Mucosa of rectum (tissue), 2 donors: ENCODE measurements around the gene PLCB4.

ENCODE experiments used
- H3K27ac ChIP-seq, 2 donors: one replicate each; pipeline ENCODE4 v1.7.0; 2013; ENCODE audit warnings: inconsistent platforms in 2 of 2, low read depth in 2 of 2, low read length in 2 of 2
- H3K27me3 ChIP-seq, 2 donors: one replicate each; pipeline ENCODE4 v1.7.0; 2013; ENCODE audit warnings: low read length in 2 of 2; ENCODE audit not compliant: control insufficient read depth in 2 of 2, insufficient read depth in 2 of 2
- H3K36me3 ChIP-seq, 2 donors: one replicate each; pipeline ENCODE4 v1.7.0; 2013; ENCODE audit warnings: low read length in 2 of 2; ENCODE audit not compliant: control insufficient read depth in 2 of 2, insufficient read depth in 2 of 2
- H3K4me1 ChIP-seq, 2 donors: one replicate each; pipeline ENCODE4 v1.7.0; 2013; ENCODE audit warnings: low read length in 2 of 2, mild to moderate bottlenecking in 1 of 2; ENCODE audit not compliant: control insufficient read depth in 2 of 2, insufficient read depth in 2 of 2
- H3K4me3 ChIP-seq, 2 donors: one replicate each; pipeline ENCODE4 v1.7.0; 2013; ENCODE audit warnings: low read length in 2 of 2
- H3K9ac ChIP-seq, 2 donors: one replicate each; pipeline ENCODE4 v1.7.0; 2013; ENCODE audit warnings: low read length in 2 of 2, low read depth in 1 of 2, mild to moderate bottlenecking in 1 of 2
- H3K9me3 ChIP-seq, 2 donors: one replicate each; pipeline ENCODE4 v1.7.0; 2013; ENCODE audit warnings: low read length in 2 of 2; ENCODE audit not compliant: control insufficient read depth in 2 of 2
- donor health status: healthy.
- donor health status: Normal muscosa, but diverticular disease.

The PLCB4 gene

GRCh38 chr20:9160757-9161156 lies 91.9 kb downstream of the PLCB4 start:
- H3K4me1 ChIP-seq: no peaks in the 10 kb centered on the region

GRCh38 chr20:9161311-9161710 lies 92.4 kb downstream of the PLCB4 start:
- Histone ChIP-seq H3K27ac (no peak overlapping the region), H3K36me3 (no peaks in the 10 kb centered on the region), H3K27me3 (no peaks in the 10 kb centered on the region), H3K4me1 (no peaks in the 10 kb centered on the region), H3K9me3 (no peaks in the 10 kb centered on the region), H3K9ac (no peak overlapping the region), H3K4me3 (no peak overlapping the region)

More at GRCh38 chr20:9160757-9161156, 91.9 kb downstream of the PLCB4 start:
- no peak overlapping the region for H3K4me3 ChIP-seq
- no peak overlapping the region for H3K27ac ChIP-seq
- H3K36me3 ChIP-seq: no peaks in the 10 kb centered on the region
- H3K27me3 ChIP-seq: no peaks in the 10 kb centered on the region
- no peak overlapping the region for H3K9ac ChIP-seq
- no peaks in the 10 kb centered on the region for H3K9me3 ChIP-seq

- H3K9ac ChIP-seq: no peak overlapping the region
- H3K4me1 ChIP-seq: no peaks in the 10 kb centered on the region
- no peak overlapping the region for H3K27ac ChIP-seq
Measured at GRCh38 chr20:9163251-9163650, 94.4 kb downstream of the PLCB4 start.

GRCh38 chr20:9163995-9164394 lies 95.1 kb downstream of the PLCB4 start:
- Histone ChIP-seq H3K9me3 (no peaks in the 10 kb centered on the region), H3K4me3 (no peak overlapping the region), H3K9ac (no peak overlapping the region), H3K4me1 (no peaks in the 10 kb centered on the region), H3K27me3 (no peaks in the 10 kb centered on the region), H3K36me3 (no peaks in the 10 kb centered on the region), H3K27ac (no peak overlapping the region)

More at GRCh38 chr20:9163251-9163650, 94.4 kb downstream of the PLCB4 start:
- Histone ChIP-seq H3K4me3 (no peak overlapping the region), H3K36me3 (no peaks in the 10 kb centered on the region), H3K27me3 (no peaks in the 10 kb centered on the region), H3K9me3 (no peaks in the 10 kb centered on the region)

GRCh38 chr20:9165261-9165660 lies 96.4 kb downstream of the PLCB4 start:
- H3K27me3 ChIP-seq: no peaks in the 10 kb centered on the region
- H3K36me3 ChIP-seq: no peaks in the 10 kb centered on the region
- no peak overlapping the region for H3K27ac ChIP-seq
- no peaks in the 10 kb centered on the region for H3K9me3 ChIP-seq
- H3K4me3 ChIP-seq: no peak overlapping the region
- H3K9ac ChIP-seq: no peak overlapping the region
- no peaks in the 10 kb centered on the region for H3K4me1 ChIP-seq

GRCh38 chr20:9166153-9166780 lies 97.4 kb downstream of the PLCB4 start:
- Histone ChIP-seq H3K4me3 (no peak overlapping the region), H3K9me3 (no peaks in the 10 kb centered on the region), H3K27ac (no peak overlapping the region), H3K36me3 (no peaks in the 10 kb centered on the region), H3K27me3 (no peaks in the 10 kb centered on the region), H3K9ac (no peak overlapping the region), H3K4me1 (no peaks in the 10 kb centered on the region)

GRCh38 chr20:9169409-9169808 lies 100.5 kb downstream of the PLCB4 start:
- no peaks in the 10 kb centered on the region for H3K27me3 ChIP-seq
- no peaks in the 10 kb centered on the region for H3K36me3 ChIP-seq
- no peaks in the 10 kb centered on the region for H3K9me3 ChIP-seq
- H3K4me3 ChIP-seq: no peak overlapping the region
- no peak overlapping the region for H3K9ac ChIP-seq
- no peaks in the 10 kb centered on the region for H3K4me1 ChIP-seq
- no peak overlapping the region for H3K27ac ChIP-seq

GRCh38 chr20:9172851-9173250 lies 104.0 kb downstream of the PLCB4 start:
- Histone ChIP-seq H3K4me1 (no peaks in the 10 kb centered on the region), H3K9ac (no peak overlapping the region), H3K4me3 (no peak overlapping the region), H3K9me3 (no peaks in the 10 kb centered on the region), H3K27me3 (no peaks in the 10 kb centered on the region), H3K36me3 (no peaks in the 10 kb centered on the region), H3K27ac (no peak overlapping the region)

- no peak overlapping the region for H3K27ac ChIP-seq
- H3K4me3 ChIP-seq: no peak overlapping the region
- no peaks in the 10 kb centered on the region for H3K4me1 ChIP-seq
- H3K36me3 ChIP-seq: no peaks in the 10 kb centered on the region
- H3K9ac ChIP-seq: no peak overlapping the region
- H3K9me3 ChIP-seq: no peaks in the 10 kb centered on the region
- no peaks in the 10 kb centered on the region for H3K27me3 ChIP-seq
Measured at GRCh38 chr20:9177278-9177677, 108.4 kb downstream of the PLCB4 start.

GRCh38 chr20:9179193-9179802 lies 110.4 kb downstream of the PLCB4 start:
- Histone ChIP-seq H3K27ac (no peak overlapping the region), H3K9ac (no peak overlapping the region), H3K4me3 (no peak overlapping the region), H3K27me3 (no peaks in the 10 kb centered on the region), H3K36me3 (no peaks in the 10 kb centered on the region), H3K9me3 (no peaks in the 10 kb centered on the region), H3K4me1 (no peaks in the 10 kb centered on the region)
